Stimulated activated CD4-positive, alpha-beta T cell treated with anti-CD3 and anti-CD28 coated beads, Interleukin-2, amount 100 ng/mL, for 48 hours (primary cell): ENCODE results near the gene NIT2.

Experiments
- DNase-seq, 2 donors: peaks; one replicate each; pipeline ENCODE4 v3.0.0-alpha.2; 2020

NIT2 gene

GRCh38 chr3:100399341-100400071 lies 64.9 kb downstream of the NIT2 start:
- no peak for DNase-seq

GRCh38 chr3:100400419-100400779 lies 65.8 kb downstream of the NIT2 start:
- DNase-seq, result peak in 1 of 2 donors; percentile 14

- peak; percentile 90 to 93 for DNase-seq
Measured at GRCh38 chr3:100400780-100401673, 66.5 kb downstream of the NIT2 start, which contains the start of the genes LNP1 and TOMM70. TSS of gene LNP1 (plus strand) at chr3:100401539. CDS start at chr3:100429730, 28,191 bp downstream. TSS of gene TOMM70 (minus strand) at chr3:100401089. CDS start at chr3:100400949, 140 bp downstream.

- peak; percentile 31 to 35 for DNase-seq
Measured at GRCh38 chr3:100401674-100402041, 67.1 kb downstream of the NIT2 start.

GRCh38 chr3:100402256-100402655 lies 67.7 kb downstream of the NIT2 start:
- no peak for DNase-seq

GRCh38 chr3:100402891-100403290 lies 68.3 kb downstream of the NIT2 start:
- DNase-seq, result no peak

GRCh38 chr3:100403362-100404249 lies 69.0 kb downstream of the NIT2 start:
- no peak for DNase-seq

GRCh38 chr3:100404250-100404548 lies 69.6 kb downstream of the NIT2 start:
- no peak for DNase-seq

- no peak for DNase-seq
Measured at GRCh38 chr3:100407164-100407563, 72.6 kb downstream of the NIT2 start.

GRCh38 chr3:100407977-100408532 lies 73.5 kb downstream of the NIT2 start:
- DNase-seq, result no peak
